Caco-2 (cell line): ENCODE results near the gene CACNA1C. TPM values are rescaled to one million over a fixed set of nuclear protein-coding genes. Genes with fewer than 3 reads are reported as not detected.

Experiments used
- BruUV-seq: library from RNA; stranded (reverse); fragments of 400-500 nt; replicated peaks from 2 replicates; lab custom pipeline; 2021; lab: Mats Ljungman, UMichigan
- CTCF ChIA-PET: fragments of 300-600 bp; sonication (Branson Sonifier 250); formaldehyde crosslinking; loops from one replicate; lab custom pipeline; 2022; ENCODE audit warnings: antibody characterized with exemption; lab: Charles Lee
- POLR2A ChIA-PET: fragments of 300-600 bp; sonication (Branson Sonifier 250); formaldehyde crosslinking; loops from one replicate; lab custom pipeline; 2022; ENCODE audit warnings: antibody characterized with exemption; lab: Charles Lee
- DNase-seq, 2 experiments: peaks; one replicate each; pipeline versions ENCODE4 v3.0.0 to v3.0.0-alpha.2; 2020 to 2022
- H3K27me3 ChIP-seq: replicated peaks from 2 replicates; pipeline ENCODE4 v1.6.0; 2011; ENCODE audit warnings: low read length; ENCODE audit not compliant: control insufficient read depth, insufficient read depth
- H3K36me3 ChIP-seq: 2 replicates; pipeline ENCODE4 v1.5.1; 2011; ENCODE audit warnings: low read length; ENCODE audit not compliant: control insufficient read depth, insufficient read depth
- H3K4me1 ChIP-seq: fragments of 250-450 bp; sonication (Bioruptor Pico); 2 replicates; pipeline ENCODE4 v1.5.1; 2020; ENCODE audit warnings: mild to moderate bottlenecking
- H3K4me3 ChIP-seq: 2 replicates; pipeline ENCODE4 v1.5.1; 2011; ENCODE audit warnings: low read depth, mild to moderate bottlenecking, control low read depth, low read length
- H3K9me3 ChIP-seq: fragments of 250-450 bp; sonication (Bioruptor Pico); 2 replicates; pipeline ENCODE4 v1.5.1; 2020; ENCODE audit warnings: mild to moderate bottlenecking, moderate library complexity
- H3K27ac Mint-ChIP-seq: one replicate; pipeline ENCODE4 v1.8.0; 2022; ENCODE audit warnings: mixed read lengths; ENCODE audit not compliant: unreplicated experiment
- H3K27me3 Mint-ChIP-seq: one replicate; pipeline ENCODE4 v1.8.0; 2022; ENCODE audit warnings: mixed read lengths; ENCODE audit not compliant: insufficient read depth, unreplicated experiment
- H3K36me3 Mint-ChIP-seq: one replicate; pipeline ENCODE4 v1.8.0; 2022; ENCODE audit warnings: mild to moderate bottlenecking, mixed read lengths; ENCODE audit not compliant: insufficient read depth, unreplicated experiment
- H3K4me1 Mint-ChIP-seq: one replicate; pipeline ENCODE4 v1.8.0; 2022; ENCODE audit warnings: low read depth, mixed read lengths; ENCODE audit not compliant: unreplicated experiment
- H3K4me3 Mint-ChIP-seq: one replicate; pipeline ENCODE4 v1.8.0; 2022; ENCODE audit warnings: mild to moderate bottlenecking, moderate library complexity, mixed read lengths; ENCODE audit not compliant: unreplicated experiment
- H3K9me3 Mint-ChIP-seq: one replicate; pipeline ENCODE4 v1.8.0; 2022; ENCODE audit warnings: mixed read lengths; ENCODE audit not compliant: unreplicated experiment
- intact Hi-C: fragments of 100-400 bp; cut with micrococcal nuclease; formaldehyde crosslinking; loops from one replicate; pipeline ENCODE4 v1.10.0; 2022; ENCODE audit not compliant: unreplicated experiment
- total RNA-seq: library from RNA; stranded (reverse); gene quantifications from 2 replicates; pipeline ENCODE4 v1.2.3, GENCODE V29; 2022
- TF ChIP-seq, protein P1 (sequence below), 2 experiments: fragments of 200-600 bp in 1 of 2; IDR thresholded peaks; 1 replicate in 1 of 2; 2 replicates in 1 of 2; pipeline versions ENCODE4 v1.5.1 to v1.8.0; 2011 to 2022; ENCODE audit warnings: antibody characterized with exemption in 1 of 2, control low read depth in 1 of 2, inconsistent platforms in 1 of 2, low read depth in 1 of 2, low read length in 1 of 2, mild to moderate bottlenecking in 1 of 2, moderate library complexity in 1 of 2; ENCODE audit not compliant: insufficient read depth in 1 of 2, severe bottlenecking in 1 of 2, unreplicated experiment in 1 of 2

The CACNA1C gene
- total RNA-seq, 1 experiment from 2014 or later: not detected

DNA sequence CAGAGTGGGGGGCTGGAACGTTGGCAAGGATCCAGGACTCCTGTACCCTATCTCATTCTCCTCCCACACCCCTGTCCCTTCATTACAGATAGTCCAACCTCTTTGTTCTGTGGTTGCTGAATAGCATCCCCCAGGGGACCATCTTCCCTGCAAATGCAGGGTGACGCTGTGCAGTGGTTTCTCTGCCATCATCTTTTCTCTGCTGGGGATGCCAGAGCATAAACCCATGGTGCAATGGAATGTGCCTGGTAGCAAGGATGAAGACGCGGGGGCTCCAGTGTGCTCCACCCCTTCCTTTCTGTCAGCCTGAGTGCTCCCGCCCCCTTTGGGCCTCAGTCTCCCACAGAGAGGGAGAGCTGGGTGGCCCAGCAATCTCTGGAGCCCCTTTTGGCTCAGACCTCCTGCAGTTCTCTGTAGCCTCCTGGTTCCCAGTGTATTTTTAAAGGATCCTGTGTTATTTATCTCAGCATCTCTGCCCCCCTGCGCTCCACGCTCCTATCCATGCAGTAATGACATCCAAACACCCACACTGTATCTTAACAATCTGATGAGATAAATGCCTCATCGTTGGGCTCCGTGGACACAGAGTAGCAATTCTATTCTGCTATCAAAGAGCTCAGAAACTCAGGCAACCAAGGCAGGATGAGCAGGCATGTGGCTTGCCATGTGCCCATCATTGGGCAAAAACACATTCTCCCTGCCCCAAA lies 212.8 kb downstream of the CACNA1C start:
- no peaks in the 10 kb centered on the region for H3K27me3 ChIP-seq
- H3K36me3 ChIP-seq: no peaks in the 10 kb centered on the region
- Mint-ChIP-seq H3K4me3 (no peak overlapping the region), H3K27ac (no peak overlapping the region), H3K4me1 (peaks cover 10% of the 10 kb centered on the region), H3K9me3 (no peaks in the 10 kb centered on the region), H3K27me3 (peaks cover under 1% of the 10 kb centered on the region), H3K36me3 (no peaks in the 10 kb centered on the region)
- no TSS peak for BruUV-seq
- intact Hi-C loops: no loop called here
- H3K4me1 ChIP-seq: peaks cover 16% of the 10 kb centered on the region
- DNase-seq: no peak
- no peaks in the 10 kb centered on the region for H3K9me3 ChIP-seq
- CTCF ChIA-PET: no interaction called here
- POLR2A ChIA-PET: no interaction called here
- no peak overlapping the region for H3K4me3 ChIP-seq
- TF ChIP-seq, protein P1, sequence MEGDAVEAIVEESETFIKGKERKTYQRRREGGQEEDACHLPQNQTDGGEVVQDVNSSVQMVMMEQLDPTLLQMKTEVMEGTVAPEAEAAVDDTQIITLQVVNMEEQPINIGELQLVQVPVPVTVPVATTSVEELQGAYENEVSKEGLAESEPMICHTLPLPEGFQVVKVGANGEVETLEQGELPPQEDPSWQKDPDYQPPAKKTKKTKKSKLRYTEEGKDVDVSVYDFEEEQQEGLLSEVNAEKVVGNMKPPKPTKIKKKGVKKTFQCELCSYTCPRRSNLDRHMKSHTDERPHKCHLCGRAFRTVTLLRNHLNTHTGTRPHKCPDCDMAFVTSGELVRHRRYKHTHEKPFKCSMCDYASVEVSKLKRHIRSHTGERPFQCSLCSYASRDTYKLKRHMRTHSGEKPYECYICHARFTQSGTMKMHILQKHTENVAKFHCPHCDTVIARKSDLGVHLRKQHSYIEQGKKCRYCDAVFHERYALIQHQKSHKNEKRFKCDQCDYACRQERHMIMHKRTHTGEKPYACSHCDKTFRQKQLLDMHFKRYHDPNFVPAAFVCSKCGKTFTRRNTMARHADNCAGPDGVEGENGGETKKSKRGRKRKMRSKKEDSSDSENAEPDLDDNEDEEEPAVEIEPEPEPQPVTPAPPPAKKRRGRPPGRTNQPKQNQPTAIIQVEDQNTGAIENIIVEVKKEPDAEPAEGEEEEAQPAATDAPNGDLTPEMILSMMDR (IDR thresholded peaks at IDR 0.05; ENCODE audit: insufficient read depth in 1 of 2, low read depth in 1 of 2, low read length in 1 of 2, severe bottlenecking in 1 of 2, unreplicated experiment in 1 of 2): no peak

- Mint-ChIP-seq H3K4me3 (no peak overlapping the region), H3K36me3 (no peaks in the 10 kb centered on the region), H3K27me3 (peaks cover 2% of the 10 kb centered on the region), H3K27ac (no peak overlapping the region), H3K9me3 (no peaks in the 10 kb centered on the region), H3K4me1 (peaks cover 10% of the 10 kb centered on the region)
- BruUV-seq: no TSS peak
- POLR2A ChIA-PET: no interaction called here
- TF ChIP-seq, protein P1 (IDR thresholded peaks at IDR 0.05; ENCODE audit: insufficient read depth in 1 of 2, low read depth in 1 of 2, low read length in 1 of 2, severe bottlenecking in 1 of 2, unreplicated experiment in 1 of 2): no peak
- H3K4me1 ChIP-seq: peaks cover 16% of the 10 kb centered on the region
- H3K36me3 ChIP-seq: no peaks in the 10 kb centered on the region
- H3K4me3 ChIP-seq: no peak overlapping the region
- peak; percentile 46 to 48 for DNase-seq
- CTCF ChIA-PET: interaction anchor here (1.0 kb wide), 2 partner anchors 98 to 209 kb away, joined by 3 to 4 read pairs; no protein-coding TSS in a partner anchor
- H3K9me3 ChIP-seq: no peaks in the 10 kb centered on the region
- intact Hi-C loops: no loop called here
- no peaks in the 10 kb centered on the region for H3K27me3 ChIP-seq
These were observed 214.2 kb downstream of the CACNA1C start for GRCh38 chr12:2266666-2267620.

- intact Hi-C loops: no loop called here
- H3K27me3 ChIP-seq: no peaks in the 10 kb centered on the region
- Mint-ChIP-seq H3K9me3 (no peaks in the 10 kb centered on the region), H3K36me3 (no peaks in the 10 kb centered on the region), H3K4me1 (peaks cover 10% of the 10 kb centered on the region), H3K4me3 (no peak overlapping the region), H3K27me3 (peaks cover 4% of the 10 kb centered on the region), H3K27ac (no peak overlapping the region)
- no peak overlapping the region for H3K4me3 ChIP-seq
- no TSS peak for BruUV-seq
- no peak for DNase-seq
- H3K4me1 ChIP-seq: peaks cover 16% of the 10 kb centered on the region
- CTCF ChIA-PET: interaction anchor here (1.0 kb wide), 2 partner anchors 99 to 210 kb away, joined by 3 to 4 read pairs; no protein-coding TSS in a partner anchor
- no peaks in the 10 kb centered on the region for H3K36me3 ChIP-seq
- TF ChIP-seq, protein P1 (IDR thresholded peaks at IDR 0.05; ENCODE audit: insufficient read depth in 1 of 2, low read depth in 1 of 2, low read length in 1 of 2, severe bottlenecking in 1 of 2, unreplicated experiment in 1 of 2): no peak
- POLR2A ChIA-PET: no interaction called here
- no peaks in the 10 kb centered on the region for H3K9me3 ChIP-seq
These were observed 215.1 kb downstream of the CACNA1C start for GRCh38 chr12:2267703-2268470.
